GM21447 (cell line): Measurements from ENCODE around the gene TAB3.
A peak's percentile ranks its signal among the peaks of the same experiment; 100 is the strongest.
"Not testable (repeated sequence)": the region's sequence is repeated elsewhere in the genome, so short reads cannot be mapped to it uniquely, and the experiment has no call there.

Source experiments
- ATAC-seq: cut with Tn5 transposase; IDR thresholded peaks from one replicate; pipeline ENCODE4 v1.9.1; 2021; ENCODE audit not compliant: unreplicated experiment

The TAB3 gene

DNA sequence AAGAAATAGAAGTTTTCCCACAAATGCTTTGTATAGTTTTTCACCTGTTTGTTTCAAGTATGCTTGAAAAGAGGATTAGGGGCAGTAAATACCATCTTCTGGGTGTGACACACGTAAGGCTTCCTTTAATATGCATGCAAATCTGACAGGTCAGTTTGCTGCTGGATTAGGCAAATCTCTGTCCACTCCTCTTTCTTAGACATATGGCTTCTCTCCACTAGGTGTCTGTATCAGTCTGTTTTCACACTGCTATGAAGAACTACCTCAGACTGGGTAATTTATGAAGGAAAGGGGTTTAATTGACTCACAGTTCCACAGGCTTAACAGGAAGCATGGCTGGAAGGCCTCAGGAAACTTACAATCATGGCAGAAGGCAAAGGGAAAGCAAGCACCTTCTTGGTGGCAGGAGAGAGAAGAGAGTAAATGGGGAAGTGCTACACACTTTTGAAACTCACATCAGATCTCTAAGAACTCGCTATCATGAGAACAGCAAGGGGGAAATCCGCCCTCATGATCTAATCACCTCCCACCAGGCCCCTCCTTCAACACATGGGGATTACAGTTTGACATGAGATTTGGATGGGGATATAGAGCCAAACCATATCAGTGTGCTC, 66.9 kb downstream of the TAB3 start:
- ATAC-seq: peak; percentile 79

DNA sequence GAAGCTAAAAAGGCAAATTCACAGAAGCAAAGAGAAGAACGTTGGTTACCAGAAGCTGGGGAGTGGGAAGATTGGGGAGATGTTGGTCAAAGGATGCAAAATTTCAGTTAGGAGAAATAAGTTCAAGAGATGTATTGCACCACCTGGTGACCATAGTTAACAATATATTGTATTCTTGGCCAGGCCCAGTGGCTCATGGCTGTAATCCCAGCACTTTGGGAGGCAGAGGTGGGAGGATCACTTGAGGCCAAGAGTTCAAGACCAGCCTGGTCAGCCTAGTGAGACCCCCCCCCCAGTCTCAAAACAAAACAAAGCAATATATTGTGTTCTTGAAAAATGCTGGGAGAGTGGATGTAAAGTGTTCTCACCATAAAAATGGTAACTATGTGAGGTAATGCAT, 67.9 kb downstream of the TAB3 start:
- ATAC-seq: no peak

DNA sequence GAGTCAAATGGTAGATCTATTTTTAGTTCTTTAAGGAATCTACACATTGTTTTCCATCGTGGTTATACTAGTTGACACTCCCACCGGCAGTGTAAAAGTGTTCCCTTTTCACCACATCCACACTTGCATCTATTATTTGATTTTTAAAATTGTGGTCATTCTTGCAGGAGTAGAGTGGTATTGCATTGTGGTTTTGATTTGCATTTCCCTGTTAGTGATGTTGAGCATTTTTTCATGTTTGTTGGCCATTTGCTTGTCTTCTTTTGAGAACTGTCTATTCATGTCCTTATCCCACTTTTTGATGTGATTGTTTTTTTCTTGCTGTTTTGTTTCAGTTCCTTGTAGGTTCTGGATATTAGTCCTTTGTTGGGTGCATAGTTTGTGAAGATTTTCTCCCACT, 70.0 kb downstream of the TAB3 start:
- no peak for ATAC-seq

DNA sequence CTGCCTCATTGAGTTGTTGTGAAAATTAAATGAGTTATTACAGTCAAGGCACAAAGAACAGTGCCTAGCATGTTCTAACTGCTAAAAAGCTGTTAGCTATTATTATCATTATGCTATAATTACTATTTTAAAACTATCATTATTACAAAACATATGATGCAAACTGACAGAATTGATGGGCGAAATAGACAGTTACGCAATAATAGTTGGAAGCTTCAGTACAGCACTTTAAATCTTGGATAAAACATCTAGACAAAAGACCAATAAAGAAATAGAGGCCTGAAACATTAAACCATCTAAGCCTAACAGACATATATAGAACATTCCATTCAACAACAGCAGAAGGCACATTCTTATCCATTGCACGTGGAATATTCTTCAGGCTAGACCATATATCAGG, 73.0 kb downstream of the TAB3 start:
- ATAC-seq: no peak

DNA sequence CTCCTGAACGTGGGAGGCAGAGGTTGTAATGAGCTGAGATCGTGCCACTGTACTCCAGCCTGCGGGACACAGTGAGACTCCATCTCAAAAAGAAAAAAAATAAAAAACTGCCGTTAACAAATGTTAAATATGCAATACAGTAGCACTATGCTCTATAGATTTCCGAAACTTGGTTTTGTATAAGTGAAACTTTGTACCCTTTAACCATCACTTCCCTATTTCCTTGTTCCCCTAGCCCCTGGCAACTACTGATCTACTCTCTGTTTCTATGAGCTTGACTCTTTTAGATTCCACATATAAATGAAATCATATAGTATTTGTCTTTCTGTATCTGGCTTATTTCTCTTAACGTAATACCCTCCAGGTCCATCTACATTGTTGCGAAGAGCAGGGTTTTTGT, 74.1 kb downstream of the TAB3 start:
- ATAC-seq: no peak

DNA sequence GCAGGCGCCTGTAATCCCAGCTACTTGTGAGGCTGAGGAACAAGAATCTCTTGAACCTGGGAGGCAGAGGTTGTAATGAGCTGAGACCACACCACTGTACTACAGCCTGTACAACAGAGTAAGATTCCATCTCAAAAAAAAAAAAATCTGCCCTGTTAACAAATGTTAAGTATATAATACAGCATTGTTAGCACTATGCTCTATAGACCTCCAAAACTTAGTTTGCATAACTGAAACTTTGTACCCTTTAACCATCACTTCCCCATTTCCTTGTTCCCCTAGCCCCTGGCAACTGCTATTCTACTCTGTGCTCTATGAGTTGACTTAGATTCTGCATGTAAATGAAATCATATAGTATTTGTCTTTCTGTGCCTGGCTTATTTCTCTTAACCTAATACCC, 76.7 kb downstream of the TAB3 start:
- ATAC-seq: peak; percentile 100

DNA sequence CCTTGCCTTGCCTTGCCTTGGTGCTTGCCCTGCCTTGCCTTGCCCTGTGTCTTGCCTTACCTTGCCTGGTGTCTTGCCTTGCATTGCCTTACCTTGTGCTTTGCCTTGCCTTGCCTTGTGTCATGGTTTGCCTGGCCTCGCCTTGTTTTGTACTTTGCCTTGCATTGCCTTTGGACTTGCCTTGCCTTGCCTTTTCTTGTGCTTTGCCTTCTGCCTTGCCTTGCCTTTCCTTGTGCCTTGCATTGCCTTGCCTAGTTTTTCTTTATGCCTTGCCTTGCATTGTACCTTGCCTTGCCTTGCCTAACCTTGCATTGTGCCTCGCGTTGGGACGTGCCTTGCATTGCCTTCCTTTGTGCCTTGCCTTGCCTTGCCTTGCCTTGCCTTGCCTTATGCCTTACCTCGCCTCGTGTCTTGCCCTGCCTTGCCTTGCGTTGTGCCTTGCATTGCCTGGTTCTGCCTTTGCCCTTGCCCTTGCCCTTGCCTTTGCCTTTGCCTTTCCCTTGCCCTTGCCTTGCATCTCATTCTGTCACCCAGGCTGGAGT, 82.8 kb downstream of the TAB3 start:
- no peak for ATAC-seq

DNA sequence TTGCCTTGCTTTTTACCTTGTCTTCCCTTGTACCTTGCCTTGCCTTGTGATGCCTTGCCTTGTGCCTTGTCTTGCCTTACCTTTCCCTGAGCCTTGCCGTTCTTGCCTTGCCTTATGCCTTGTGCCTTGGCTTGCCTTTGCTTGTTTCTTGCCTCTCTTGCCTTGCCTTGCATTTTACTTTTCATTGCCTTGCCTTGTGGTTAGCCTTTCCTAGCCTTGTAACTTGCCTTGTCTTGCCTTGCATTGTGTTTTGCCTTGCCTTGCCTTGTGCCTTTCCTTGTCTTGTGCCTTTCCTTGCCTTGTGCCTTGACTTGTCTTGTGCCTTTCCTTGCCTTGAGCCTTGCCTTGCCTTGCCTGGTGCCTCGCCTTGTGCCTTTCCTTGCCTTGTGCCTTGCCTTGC, 84.6 kb downstream of the TAB3 start:
- no peak for ATAC-seq

DNA sequence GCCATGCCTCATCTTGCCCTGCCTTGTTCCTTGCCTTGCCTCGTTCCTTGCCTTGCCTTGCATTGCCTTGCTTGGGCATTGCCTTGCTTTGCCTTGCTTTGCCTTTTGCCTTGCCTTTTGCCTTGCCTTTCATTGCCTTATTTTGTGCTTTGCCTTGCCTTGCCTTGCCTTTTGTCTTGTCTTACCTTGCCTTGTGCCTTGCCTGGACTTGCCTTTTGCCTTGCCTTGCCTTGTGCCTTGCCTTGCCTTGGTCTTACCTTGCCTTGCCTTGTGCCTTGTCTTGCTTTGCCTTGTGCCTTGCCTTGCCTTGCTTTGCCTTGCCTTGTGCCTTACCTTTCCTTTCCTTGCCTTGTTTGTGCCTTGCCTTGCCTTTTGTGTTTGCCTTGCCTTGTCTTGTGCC, 88.2 kb downstream of the TAB3 start:
- no peak for ATAC-seq

DNA sequence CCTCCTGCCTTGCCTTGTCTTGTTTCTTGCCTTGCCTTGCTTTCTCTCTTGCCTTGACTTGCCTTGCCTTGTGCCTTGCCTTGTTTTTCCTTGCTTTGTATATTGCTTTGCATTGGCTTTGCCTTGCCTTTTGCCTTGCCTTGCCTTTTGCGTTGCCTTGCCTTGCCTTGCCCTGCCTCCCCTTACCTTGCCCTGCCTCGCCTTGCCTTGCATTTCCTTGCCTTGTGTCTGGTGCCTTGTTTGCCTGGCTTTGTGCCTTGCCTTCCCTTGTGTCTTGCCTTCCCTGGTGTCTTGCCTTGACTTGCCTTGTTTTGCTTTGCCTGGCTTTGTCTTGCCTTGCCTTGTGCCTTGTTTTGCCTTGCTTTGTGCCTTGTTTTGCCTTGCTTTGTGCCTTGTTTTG, 89.7 kb downstream of the TAB3 start:
- ATAC-seq: no peak

DNA sequence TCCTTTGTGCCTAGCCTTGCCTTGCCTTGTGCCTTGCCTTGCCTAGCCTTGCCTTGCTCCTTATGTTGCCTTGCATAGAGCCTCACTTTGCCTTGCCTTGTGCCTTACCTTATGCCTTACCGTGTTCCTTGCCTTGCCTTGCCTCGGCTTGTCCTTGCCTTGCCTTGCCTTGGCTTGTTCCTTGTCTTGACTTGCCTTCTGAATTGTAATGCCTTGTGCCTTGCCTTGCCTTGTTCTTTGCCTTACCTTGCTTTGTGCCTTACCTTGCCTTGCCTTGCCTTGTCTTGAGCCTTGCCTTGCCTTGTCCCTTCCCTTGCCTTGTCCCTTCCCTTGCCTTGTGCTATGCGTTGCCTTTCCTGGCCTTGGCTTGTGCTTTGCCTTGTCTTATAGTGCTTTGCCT, 90.2 kb downstream of the TAB3 start:
- ATAC-seq: no peak

DNA sequence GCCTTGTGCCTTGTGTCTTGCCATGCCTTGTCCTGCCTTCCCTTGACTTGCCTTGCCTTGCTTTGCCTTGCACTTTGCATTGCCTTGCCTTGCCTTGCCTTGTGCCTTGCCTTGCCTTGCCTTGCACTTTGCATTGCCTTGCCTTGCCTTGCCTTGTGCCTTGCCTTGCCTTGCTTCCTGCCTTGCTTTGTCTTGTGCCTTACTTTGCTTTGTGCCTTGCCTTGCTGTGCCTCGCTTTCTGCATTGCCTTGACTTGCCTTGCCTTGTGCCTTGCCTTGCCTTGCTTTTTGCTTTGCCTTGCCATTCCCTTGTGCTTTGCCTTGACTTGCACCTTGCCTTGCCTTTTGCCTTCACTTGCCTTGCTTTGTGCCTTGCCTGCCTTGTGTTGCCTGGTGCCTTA, 91.8 kb downstream of the TAB3 start:
- ATAC-seq: not testable (repeated sequence)

DNA sequence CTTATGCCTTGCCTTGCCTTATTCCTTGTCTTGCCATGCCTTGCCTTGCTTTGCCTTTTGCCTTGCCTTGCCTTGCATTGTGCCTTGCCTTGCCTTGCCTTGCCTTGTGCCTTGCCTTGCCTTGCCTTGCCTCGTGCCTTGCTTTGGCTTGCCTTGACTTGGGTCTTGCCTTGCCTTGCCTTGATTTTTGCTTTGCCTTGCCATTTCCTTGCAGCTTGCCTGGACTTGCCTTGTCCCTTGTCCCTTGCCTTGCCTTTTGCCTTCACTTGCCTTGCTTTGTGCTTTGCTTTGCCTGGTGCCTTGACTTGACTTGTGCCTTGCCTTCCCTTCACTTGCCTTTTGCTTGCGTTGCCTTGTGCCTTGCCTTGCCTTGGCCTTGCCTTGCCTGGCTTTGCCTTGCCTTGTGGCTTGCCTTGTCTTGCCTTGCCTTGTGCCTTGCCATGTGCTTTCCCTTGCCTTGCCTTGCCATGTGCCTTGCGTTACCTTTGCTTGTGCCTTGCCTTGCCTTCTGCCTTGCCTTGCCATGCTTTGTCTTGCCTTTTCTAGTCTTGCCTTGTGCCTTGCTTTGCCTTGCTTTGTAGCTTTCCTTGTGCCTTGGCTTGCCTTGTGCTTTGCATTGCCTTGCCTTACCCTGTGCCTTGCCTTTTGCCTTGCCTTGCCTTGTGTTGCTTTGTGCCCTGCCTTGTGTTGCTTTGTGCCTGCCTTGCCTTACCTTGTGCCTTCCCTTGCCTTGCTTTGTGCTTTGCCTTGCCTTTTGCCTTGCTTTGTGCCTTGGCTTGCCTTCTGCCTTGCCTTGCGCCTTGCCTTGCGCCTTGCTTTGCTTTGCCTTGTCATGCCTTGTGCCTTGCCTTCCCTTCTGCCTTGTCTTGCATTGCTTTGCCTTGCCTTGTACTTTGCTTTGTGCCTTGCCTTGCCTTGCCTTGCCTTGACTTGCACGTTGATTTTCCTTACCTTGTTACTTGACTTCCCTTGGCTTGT, 92.8 kb downstream of the TAB3 start:
- no peak for ATAC-seq

DNA sequence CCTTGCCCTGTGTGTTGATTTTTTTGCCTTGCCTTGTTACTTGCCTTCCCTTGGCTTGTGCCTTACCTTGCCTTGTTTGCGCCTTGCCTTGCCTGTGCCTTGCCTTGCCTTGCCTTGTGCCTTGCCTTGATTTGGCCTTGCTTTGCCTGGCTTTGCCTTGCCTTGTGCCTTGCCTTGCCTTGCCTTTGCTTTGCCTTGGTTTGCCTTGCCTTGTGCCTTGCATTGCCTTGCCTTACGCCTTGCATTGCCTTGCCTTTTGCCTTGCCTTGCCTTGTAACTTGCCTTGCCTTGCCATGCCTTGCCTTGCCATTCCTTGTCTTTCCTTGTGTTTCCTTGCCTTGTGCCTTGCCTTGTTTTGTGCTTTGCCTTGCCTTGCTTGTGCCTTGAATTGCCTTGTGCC, 94.6 kb downstream of the TAB3 start:
- ATAC-seq: no peak

DNA sequence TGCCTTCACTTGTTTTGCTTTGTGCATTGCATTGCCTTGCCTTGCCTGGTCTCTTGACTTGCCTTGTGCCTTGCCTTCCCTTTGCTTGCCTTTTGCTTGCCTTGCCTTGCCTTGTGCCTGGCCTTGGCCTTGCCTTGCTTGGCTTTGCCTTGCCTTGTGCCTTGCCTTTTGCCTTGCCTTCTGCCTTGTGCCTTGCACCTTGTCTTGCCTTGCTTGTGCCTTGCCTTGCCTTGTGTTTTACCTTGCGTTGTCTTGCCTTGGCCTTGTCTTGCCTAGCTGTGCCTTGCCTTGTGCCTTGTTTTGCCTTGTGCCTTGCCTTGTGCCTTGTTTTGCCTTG, 95.3 kb downstream of the TAB3 start:
- ATAC-seq: no peak

DNA sequence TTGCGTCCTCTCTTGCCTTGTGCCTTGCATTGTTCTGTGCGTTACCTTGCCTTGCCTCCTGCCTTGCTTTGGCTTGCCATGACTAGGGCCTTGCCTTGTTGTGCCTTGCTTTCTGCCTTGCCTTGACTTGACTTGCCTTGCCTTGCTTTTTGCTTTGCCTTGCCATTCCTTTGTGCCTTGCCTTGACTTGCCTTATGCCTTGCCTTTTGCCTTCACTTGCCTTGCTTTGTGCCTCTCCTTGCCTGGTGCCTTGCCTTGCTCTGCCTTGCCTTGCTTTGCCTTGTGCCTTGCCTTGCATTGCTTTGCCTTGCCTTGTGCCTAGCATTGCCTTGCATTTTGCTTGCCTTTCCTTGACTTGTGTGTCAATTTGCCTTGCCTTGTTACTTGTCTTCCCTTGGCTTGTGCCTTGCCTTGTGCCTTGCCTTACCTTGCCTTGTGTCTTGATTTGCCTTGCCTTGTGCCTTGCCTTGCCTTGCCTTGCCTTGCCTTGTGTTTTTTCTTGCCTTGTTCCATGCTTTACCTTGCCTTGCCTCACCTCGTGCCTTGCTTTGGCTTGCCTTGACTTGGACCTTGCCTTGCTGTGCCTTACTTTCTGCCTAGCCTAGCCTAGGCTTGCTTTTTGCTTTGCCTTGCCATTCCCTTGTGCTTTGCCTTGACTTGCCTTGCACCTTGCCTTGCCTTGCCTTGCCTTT, 95.8 kb downstream of the TAB3 start:
- ATAC-seq: no peak

DNA sequence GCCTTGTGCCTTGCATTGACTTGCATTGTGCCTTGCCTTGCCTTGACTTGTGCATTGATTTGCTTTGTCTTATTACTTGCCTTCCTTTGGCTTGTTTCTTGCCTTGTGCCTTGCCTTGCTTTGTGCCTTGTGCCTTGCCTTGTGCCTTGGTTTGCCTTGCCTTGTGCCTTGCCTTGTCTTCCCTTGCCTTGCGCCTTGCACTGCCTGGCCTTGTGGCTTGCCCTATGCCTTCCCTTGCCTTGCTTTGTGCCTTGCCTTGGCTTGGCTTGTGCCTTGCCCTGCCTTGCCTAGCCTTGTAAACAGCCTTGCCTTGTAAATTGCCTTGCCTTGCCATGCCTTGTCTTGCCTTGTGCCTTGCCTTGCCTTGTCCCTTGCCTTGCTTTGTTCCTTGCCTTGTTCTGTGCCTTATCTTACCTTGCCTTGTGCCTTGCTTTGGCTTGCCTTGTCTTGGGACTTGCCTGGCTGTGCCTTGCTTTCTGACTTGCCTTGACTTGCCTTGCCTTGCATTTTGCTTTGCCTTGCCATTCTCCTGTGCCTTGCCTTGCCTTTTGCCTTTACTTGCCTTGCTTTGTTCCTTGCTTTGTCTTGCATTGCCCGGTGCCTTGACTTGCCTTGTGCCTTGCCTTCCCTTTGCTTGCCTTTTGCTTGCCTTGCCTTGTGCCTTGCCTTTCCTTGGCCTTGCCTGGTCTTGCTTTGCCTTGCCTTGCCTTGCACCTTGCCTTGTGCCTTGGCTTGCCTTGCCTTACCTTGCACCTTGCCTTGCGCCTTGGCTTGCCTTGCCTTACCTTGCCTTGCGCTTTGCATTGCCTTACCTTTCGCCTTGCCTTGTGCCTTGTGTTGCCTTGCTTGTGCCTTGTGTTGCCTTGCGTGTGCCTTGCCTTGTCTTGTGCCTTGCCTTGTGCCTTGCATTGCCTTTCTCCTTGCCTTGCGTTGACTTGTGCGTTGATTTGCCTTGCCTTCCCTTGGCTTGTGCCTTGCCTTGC, 97.5 kb downstream of the TAB3 start:
- no peak for ATAC-seq

DNA sequence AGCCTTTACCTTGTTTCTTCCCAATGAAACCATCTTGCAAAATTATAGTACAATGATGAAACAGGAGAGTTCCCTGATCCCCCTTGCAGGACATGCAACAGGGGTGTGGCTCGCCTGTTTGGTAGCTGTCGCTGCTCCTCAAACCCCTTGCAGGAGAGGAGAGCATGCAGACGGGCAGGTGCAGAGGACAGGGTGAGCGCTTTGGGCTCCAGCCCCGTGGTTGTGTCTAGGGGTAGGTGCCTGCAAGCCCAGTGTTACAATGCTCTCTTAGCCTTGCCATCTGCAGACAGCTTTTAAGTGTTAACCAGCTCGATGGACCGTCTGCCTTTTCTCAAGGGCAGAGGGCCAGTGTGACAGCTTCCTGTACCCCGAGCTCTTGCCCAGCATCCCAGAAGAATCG, 102.0 kb downstream of the TAB3 start:
- no peak for ATAC-seq

DNA sequence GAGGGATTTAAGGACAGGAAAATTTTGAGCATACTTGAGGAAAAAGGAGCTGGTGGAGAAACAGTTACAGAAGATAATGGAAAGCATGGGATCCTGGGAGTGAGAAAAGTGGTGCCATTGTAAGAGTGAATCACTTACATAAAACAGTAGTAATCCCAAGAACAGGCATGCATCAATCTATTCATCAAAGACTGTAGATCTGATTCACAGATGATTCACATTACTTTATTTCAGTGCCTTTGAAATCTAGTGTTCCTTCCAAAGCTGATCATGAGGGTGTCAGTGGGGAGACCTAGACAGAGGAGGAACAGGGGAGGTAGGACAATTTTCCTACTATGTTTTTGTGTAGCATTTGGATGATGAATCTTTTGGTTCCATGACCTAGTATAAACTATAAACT, 102.7 kb downstream of the TAB3 start:
- ATAC-seq: no peak

DNA sequence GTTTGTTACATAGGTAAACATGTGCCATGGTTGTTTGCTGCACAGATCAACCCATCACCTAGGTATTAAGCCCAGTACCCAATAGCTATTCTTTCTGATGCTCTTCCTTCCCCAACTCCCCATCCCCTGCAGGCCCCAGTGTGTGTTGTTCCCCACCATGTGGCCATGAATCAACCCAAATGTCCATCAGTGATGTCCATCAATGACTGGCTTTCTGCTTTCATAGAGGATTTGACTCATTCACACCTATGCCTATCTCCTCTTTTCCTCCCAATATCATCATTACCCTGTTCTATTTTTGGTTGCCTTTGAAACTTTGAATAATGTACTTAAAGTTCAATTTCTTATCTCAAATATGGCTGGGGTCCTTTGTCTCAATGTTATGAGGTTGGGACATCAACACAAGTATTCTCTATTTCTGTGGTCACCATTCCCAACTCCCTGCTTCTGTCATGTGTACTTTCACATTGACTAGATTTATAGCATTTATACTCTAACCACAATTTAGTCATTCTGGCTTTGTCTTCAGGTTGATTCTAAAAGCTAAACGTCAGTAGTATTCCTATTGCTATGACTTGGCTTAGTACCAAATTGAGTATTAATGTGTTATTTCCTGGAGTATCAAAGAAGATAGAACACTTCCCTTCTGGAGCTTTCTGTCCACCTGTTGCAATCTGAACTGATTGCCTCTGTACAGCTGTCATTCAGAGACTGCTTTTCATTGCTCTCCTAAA, 107.2 kb downstream of the TAB3 start:
- no peak for ATAC-seq
